Stimulated activated CD8-positive, alpha-beta memory T cell treated with anti-CD3 and anti-CD28 coated beads, Interleukin-7, amount 100 ng/mL, for 4 hours (primary cell): ENCODE measurements around the gene GSG1L.

Experiments
- DNase-seq, 2 donors: peaks; one replicate each; pipeline ENCODE4 v3.0.0-alpha.2; 2020; ENCODE audit warnings: low read depth in 2 of 2

The GSG1L gene

DNA sequence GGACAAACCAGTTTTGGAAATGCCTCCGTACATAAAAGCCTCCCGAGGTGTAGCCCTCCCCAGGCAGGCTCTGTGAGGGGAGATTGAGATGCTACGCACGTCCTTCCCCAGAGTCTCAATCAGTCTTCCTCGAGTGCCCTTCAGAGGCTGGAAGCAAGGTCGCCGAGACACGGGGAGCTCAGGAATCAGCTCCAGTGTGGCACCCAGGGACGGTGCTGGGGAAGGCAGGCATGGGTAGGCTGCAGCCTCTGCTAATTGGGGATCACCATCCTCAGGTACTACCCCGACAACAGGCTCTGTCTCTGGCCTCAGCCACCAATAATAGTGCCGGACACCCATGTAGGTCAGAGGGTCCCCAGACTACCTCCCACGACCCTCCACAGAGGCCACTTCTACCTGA is 28.1 kb upstream of the GSG1L start:
- DNase-seq = no peak

- no peak for DNase-seq
Observed at GRCh38 chr16:28090646-28091377, 27.3 kb upstream of the GSG1L start.

GRCh38 chr16:28089992-28090365 is 26.5 kb upstream of the GSG1L start:
- DNase-seq = no peak

GRCh38 chr16:28089205-28089991 is 25.9 kb upstream of the GSG1L start:
- DNase-seq = no peak

GRCh38 chr16:28087675-28088300 is 24.3 kb upstream of the GSG1L start:
- no peak for DNase-seq

DNA sequence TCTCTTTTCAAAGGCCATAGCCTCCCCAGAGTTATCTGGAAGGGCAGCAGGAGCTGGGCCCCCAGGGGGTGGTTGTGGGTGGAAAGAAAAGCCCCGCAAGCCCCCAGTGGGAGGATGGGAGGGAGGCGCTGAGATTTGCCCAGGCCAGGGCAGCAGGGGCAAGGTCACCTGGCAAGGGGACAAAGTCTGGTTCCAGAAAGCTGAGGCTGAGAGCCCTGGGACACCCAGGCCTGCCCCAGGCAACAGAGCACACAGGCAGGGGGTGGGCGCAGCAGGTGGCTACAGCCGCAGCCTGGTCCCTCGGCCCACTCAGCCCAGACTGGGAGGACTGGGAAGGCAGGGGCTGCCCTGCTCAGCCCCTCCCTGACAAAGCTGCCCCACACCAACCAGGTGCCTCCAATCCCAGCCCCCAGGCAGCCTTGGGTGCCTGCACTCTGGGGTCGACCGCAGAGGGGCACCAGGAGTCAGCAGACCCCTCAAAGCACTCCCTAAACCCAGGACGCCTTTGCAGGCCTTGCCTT is 23.7 kb upstream of the GSG1L start:
- DNase-seq = no peak

DNA sequence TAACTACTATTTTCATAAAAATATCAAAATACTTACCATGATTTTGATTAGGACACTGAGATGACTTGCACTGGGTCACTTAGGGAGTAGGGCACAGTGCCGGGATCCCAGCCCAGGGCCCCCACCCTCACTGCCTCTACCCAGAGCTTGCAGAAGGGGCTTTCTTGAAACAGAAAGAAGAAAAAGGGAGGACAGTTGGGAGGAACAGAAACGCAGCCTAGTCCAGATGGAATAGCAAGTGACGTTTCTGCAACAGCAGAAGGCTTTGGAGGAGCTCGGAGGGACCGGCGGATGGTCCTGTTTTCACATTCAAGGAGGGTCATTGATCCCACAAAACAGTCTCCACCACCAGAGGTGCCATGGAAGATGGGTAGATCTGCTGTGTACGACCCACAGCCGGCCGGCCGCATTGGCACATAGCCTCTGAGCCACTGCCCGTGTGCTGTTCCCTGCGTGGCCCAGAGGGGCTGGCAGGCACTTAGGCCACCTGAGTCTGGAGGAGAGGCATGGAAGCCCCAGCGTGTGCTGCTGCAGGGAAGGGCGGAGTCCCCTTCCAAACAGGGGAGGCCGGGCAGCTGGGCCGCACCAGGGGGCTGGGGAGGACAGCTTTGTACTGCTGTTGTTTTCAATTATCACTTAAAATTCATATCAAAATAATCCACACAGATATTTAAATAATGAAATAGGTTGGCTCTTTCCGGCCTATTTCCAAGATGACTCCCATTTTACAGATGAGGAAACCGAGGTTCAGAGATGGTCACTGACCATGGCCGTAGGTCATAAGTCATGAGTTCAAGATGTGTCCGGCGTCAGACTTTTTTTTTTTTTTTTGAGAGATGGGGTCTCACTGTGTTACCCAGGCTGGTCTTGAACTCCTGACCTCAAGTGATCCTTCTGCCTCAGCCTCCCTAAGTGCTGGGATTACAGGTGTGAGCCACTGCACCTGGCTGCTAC is 22.9 kb upstream of the GSG1L start:
- no peak for DNase-seq

- no peak for DNase-seq
Observed at GRCh38 chr16:28085389-28086171, 22.1 kb upstream of the GSG1L start.

DNA sequence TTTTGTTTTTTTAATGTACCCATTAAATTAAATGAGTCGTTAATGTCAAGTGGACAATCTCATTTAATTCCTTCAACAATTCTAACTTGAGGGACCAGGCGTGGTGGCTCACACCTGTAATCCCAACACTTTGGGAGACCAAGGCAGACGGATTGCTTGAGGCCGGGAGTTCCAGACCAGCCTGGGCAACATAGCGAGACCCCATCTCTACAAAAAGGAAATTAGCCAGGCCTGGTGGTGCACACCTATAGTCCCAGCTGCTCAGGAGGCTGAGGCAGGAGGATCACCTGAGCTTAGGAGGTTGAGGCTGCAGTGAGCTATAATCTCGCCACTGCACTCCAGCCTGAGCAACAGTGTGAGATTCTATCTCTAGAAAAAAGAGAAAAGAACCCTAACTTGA is 20.7 kb upstream of the GSG1L start:
- DNase-seq = no peak

GRCh38 chr16:28082624-28083023 is 19.1 kb upstream of the GSG1L start:
- DNase-seq = no peak

- no peak for DNase-seq
Observed at GRCh38 chr16:28081391-28081968, 18.0 kb upstream of the GSG1L start.

- no peak for DNase-seq
Observed at GRCh38 chr16:28078261-28078660, 14.7 kb upstream of the GSG1L start.

- DNase-seq = no peak
Observed at GRCh38 chr16:28073836-28074235, 10.3 kb upstream of the GSG1L start.

DNA sequence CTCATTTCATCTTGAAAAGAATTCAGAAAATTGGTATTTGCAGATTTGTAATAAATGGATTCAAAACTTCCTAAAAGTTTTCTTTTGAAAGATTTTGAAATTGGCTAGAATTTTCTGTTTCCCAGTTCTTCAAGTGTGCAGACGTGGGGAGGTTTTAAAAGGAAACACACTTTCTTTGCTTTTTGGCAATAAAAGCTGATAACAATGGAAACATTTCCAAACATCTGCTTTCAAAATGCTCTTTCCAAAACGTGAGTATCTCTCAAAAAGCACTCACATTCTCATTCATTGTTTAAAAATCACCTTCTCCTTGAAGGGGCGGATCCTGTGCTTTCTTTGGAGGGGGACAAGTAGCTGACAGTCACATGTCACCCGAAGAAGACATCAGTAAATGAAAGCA is 8.6 kb upstream of the GSG1L start:
- no peak for DNase-seq

DNA sequence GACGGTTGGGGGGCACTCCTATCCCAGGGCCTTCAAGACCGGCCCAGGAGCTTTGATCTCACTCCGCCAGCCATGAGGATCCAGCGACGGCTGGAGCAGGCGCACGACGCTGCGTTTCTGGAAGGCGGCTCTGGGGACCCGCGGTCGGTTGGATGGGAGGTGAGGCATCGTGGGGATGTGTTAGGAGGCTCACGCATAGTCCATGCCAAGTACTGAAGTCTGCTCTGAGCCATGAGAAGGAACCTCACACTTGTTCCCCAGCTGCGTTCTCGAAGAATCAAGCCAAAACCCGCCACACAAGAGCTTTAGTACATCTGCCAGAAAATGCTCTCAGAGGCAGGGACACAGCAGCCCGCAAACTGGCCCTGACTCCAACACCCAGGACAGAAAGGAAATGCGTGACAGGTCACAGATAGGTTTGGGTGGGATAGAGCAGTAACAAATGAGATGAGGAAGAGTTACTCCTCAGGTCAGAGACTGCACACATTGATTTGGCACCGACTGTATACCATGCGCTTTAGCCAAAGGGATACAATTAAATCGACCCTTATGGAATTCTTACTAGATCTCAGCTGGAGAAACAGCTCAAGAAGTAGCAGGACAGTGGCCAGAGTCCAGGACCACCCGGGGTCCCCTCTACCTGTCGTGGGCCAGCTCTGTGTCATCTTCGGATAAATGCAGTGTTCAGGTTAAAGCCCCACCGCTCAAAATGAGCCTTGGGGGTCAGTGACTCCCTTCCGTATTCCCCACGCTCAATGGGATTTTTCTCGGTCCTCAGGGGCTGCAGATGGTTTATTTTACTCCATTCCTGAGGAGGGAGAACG is 6.7 kb upstream of the GSG1L start:
- DNase-seq = no peak

DNA sequence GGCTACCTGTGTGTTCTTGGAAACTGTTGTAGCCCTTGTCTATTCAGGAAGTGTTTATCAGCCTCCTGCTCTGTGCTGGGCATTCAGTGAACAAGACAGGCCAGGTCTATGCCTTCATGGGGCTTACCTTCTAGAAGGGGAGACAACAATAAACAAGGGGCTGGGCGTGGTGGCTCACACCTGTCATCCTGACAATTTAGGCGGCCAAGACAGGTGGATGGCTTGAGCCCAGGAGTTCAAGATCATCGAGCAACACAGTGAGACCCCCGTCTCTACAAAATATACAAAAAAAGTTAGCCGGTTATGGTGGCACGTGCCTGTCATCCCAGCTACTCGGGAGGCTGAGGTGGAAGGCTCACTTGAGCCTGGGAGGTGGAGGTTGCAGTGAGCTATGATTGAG is 5.5 kb upstream of the GSG1L start:
- no peak for DNase-seq

DNA sequence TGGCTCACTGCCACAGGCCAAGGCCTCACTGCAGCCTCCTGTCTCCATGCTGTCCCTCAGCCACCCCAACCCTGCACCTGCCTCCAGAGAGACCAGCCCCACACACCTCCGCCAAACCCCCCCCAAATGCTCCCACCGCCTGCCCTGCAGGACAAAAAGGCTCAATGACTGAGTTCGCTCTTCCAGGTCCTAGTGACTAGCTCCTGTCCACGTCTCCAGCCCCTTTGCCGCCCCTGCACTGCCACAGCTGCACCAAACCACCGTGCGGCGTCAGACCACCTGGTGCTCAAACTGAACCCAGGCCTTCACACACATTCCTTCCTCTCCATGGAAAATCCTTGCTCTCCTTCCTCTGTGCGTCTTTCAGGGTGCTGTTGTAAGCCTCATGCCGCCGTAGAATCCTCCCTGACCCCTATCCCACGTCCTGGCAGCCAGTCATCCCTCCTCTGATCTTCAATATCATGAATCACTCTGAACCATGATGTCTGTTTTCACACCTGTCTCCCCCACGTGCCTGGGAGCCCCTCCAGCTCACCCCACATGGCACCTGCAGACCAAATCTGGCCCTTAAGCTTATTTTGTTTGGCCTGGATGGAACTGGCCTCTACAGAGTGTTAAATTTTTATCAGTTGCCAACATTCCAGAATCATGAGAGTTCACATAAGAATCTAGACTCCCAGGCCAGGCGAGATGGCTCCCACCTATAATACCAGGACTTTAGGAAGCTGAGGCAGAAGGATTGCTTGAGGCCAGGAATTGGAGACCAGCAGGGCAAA is 4.3 kb upstream of the GSG1L start:
- DNase-seq = no peak

GRCh38 chr16:28064706-28065249 is 1.3 kb upstream of the GSG1L start:
- DNase-seq = no peak
